Activated T-cell treated with anti-CD3 and anti-CD28 coated beads for 48 hours (primary cell): ENCODE results near the gene ZNF493.

Experiments used
- DNase-seq: peaks from one replicate; pipeline ENCODE4 v3.0.0-alpha.2; 2020; ENCODE audit warnings: low read depth

ZNF493 gene

GRCh38 chr19:21463449-21464105 is 66.6 kb downstream of the ZNF493 start:
- peak; percentile 47 for DNase-seq

GRCh38 chr19:21466627-21467026 is 69.7 kb downstream of the ZNF493 start:
- DNase-seq = no peak

GRCh38 chr19:21468791-21469190 is 71.9 kb downstream of the ZNF493 start:
- no peak for DNase-seq

- DNase-seq = no peak
Observed at GRCh38 chr19:21472507-21472906, 75.6 kb downstream of the ZNF493 start.

GRCh38 chr19:21474671-21475181 is 77.8 kb downstream of the ZNF493 start:
- peak; percentile 85 for DNase-seq
